ENCODE measurements around the gene LIPC.

- TF ChIP-seq POLR2A (IDR thresholded peaks at IDR 0.05; ENCODE audit: low read depth, low read length): no peak
- TF ChIP-seq CTCF (IDR thresholded peaks at IDR 0.05; ENCODE audit: extremely low read depth in 1 of 2, insufficient read depth in 1 of 2, low read depth in 1 of 2, low read length in 2 of 2): no peak
- no peak for TF ChIP-seq MAX (IDR thresholded peaks at IDR 0.05; ENCODE audit: insufficient read depth, insufficient read length)
- TF ChIP-seq POLR2AphosphoS5 (IDR thresholded peaks at IDR 0.05; ENCODE audit: insufficient read depth, low read depth, low read length): no peak
- no peak for TF ChIP-seq EZH2 (IDR thresholded peaks at IDR 0.05; ENCODE audit: borderline replicate concordance, low read depth, low read length, severe bottlenecking)
- no peak for TF ChIP-seq FOS (IDR thresholded peaks at IDR 0.05; ENCODE audit: borderline replicate concordance, insufficient read depth, low read length)
- no peak for TF ChIP-seq GATA2 (IDR thresholded peaks at IDR 0.05; ENCODE audit: insufficient read depth, insufficient read length, low read depth, low read length)
- no peak for TF ChIP-seq JUN (IDR thresholded peaks at IDR 0.05; ENCODE audit: borderline replicate concordance, insufficient read depth, insufficient read length, low read depth)
Measured at GRCh38 chr15:58537033-58537432, 105.2 kb downstream of the LIPC start.

Data from endothelial cell of umbilical vein (primary cell).